Stomach (tissue), 9 donors: ENCODE data around the gene HPDL. TPM values are rescaled to one million over a fixed set of nuclear protein-coding genes. Genes with fewer than 3 reads are reported as not detected.
"Not testable (repeated sequence)": the region's sequence is repeated elsewhere in the genome, so short reads cannot be mapped to it uniquely, and the experiment has no call there.

Experiments
- DNase-seq, 2 donors: peaks; one replicate each; pipeline versions ENCODE4 v3.0.0 to v3.0.0-alpha.2; 2013 to 2019
- H3K27ac ChIP-seq, 5 donors: fragments of 200-600 bp in 4 of 5; sonication (generic) in 4 of 5; one replicate each; pipeline ENCODE4 v1.5.1; 2013 to 2019; ENCODE audit warnings: mild to moderate bottlenecking in 1 of 5, moderate library complexity in 1 of 5
- H3K27me3 ChIP-seq, 3 donors: fragments of 200-600 bp; sonication (generic); one replicate each; pipeline ENCODE4 v1.5.1; 2017 to 2019; ENCODE audit warnings: mixed run types in 1 of 3
- H3K36me3 ChIP-seq, 4 donors: fragments of 200-600 bp; sonication (generic); 1 replicate in 3 of 4; 2 replicates in 1 of 4; pipeline ENCODE4 v1.5.1; 2016 to 2019
- H3K4me1 ChIP-seq, 4 donors: fragments of 200-600 bp; sonication (generic); one replicate each; pipeline ENCODE4 v1.5.1; 2016 to 2019
- H3K4me3 ChIP-seq, 4 donors: fragments of 200-600 bp; sonication (generic) in 3 of 4; one replicate each; pipeline ENCODE4 v1.5.1; 2016 to 2019; ENCODE audit warnings: mild to moderate bottlenecking in 1 of 4
- H3K9me3 ChIP-seq, 4 donors: fragments of 200-600 bp; sonication (generic); one replicate each; pipeline ENCODE4 v1.5.1; 2016 to 2019
- CTCF ChIP-seq, 7 experiments: fragments of 450-650 bp in 4 of 7; fragments of 200-600 bp in 3 of 7; sonication (generic) in 3 of 7; IDR thresholded peaks; one replicate each; pipeline ENCODE4 v1.5.1; 2016 to 2019; ENCODE audit warnings: antibody characterized with exemption in 7 of 7, control low read depth in 2 of 7, mild to moderate bottlenecking in 1 of 7
- EP300 ChIP-seq: sonication (generic); formaldehyde crosslinking; IDR thresholded peaks from one replicate; pipeline ENCODE4 v1.6.1; 2017; ENCODE audit warnings: antibody characterized with exemption
- POLR2A ChIP-seq, 4 donors: fragments of 450-650 bp; IDR thresholded peaks; one replicate each; pipeline ENCODE4 v1.6.1; 2016; ENCODE audit warnings: antibody characterized with exemption in 4 of 4, control low read depth in 2 of 4, mild to moderate bottlenecking in 1 of 4, moderate library complexity in 1 of 4
- POLR2AphosphoS5 ChIP-seq, 3 donors: sonication (generic); formaldehyde crosslinking; IDR thresholded peaks; one replicate each; pipeline ENCODE4 v1.6.1; 2016; ENCODE audit warnings: antibody characterized with exemption in 3 of 3
- WGBS, 5 donors: extraction: QIAGEN DNeasy Blood & Tissue Kit in 3 of 5; methylation state at CpG; one replicate each; pipeline versions ENCODE4 v1.1.5 to v1.1.7; 2013 to 2018; 5-methylcytosine and 5-hydroxymethylcytosine counted together
- intact Hi-C: fragments of 100-400 bp; cut with DNase I; formaldehyde crosslinking; loops from one replicate; pipeline ENCODE4 v1.15.1; 2023; ENCODE audit warnings: low total_unique reads
- polyA plus RNA-seq, 3 donors: library from polyadenylated mRNA; stranded (reverse); fragments of 200-250 nt; gene quantifications; one replicate each; pipeline ENCODE4 v1.2.3, GENCODE V29; 2013
- total RNA-seq, 5 donors: library from RNA; depleted of rRNA; stranded (reverse); fragments of >200 nt; gene quantifications; one replicate each; pipeline versions ENCODE4 v1.1.0 to v1.2.3, GENCODE V29; 2014 to 2016
- donor health status: healthy with polysubstance abuse.
- donor health status: Bipolar disorder and iron deficiency.
- donor health status: healthy.

Gene HPDL
- total and polyA plus RNA-seq, 8 donors, result 1.8 to 10.1 (median 4.1) TPM; not detected in 3

- Histone ChIP-seq H3K4me1 (peaks cover 10 to 19% (median 13%) of the 10 kb centered on the region in 4 donors), H3K4me3 (no peak overlapping the region), H3K9me3 (no peaks in the 10 kb centered on the region), H3K27me3 (no peaks in the 10 kb centered on the region), H3K36me3 (peaks cover 0 to 11% (median 3%) of the 10 kb centered on the region in 4 donors), H3K27ac (no peak overlapping the region)
- WGBS, 5 donors, result 61 to 77% (median 70%) methylated on average over 4 of the region's 4 CpGs
- TF ChIP-seq POLR2A (IDR thresholded peaks at IDR 0.05) (no peak), EP300 (no peak), POLR2AphosphoS5 (IDR thresholded peaks at IDR 0.05) (no peak), CTCF (IDR thresholded peaks at IDR 0.05) (no peak)
- intact Hi-C loops, result loop anchor here (5.0 kb wide), 1 partner anchor 136 kb away; the partner anchor contains the start of gene TESK2
- no peak for DNase-seq
These were observed 29.5 kb downstream of the HPDL start for GRCh38 chr1:45356186-45356585.

DNA sequence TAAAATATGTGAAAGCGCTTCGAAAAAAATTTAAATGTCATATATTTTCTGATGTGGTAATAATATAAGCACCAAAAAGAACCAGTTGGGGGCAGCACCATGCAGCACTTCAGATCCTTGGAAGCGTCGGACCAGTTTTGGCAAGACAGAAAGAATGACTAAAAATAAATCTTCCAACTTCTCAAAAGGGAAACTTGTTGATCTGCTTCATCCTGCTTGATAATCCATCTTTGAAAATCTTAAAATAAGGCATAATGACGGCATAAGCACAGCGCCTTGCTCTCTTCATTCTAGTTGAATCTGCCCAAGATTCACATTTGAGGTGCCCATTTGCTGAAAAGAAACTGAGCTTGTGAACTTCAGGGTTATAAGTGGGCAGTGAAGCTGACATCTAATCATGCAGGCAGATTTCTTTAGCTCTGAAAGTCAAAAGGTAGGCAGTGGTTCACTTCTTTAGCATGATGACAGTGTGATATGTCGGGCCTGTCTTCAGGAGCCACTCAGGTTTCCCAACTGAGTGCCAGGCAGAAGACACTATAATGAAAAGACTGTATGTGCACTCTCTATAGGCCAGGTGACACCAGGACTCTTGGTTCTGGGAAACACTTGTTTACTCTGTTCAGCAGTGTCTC is 33.3 kb downstream of the HPDL start:
- WGBS, 5 donors, result 18 to 30% (median 28%) methylated on average over 7 of the region's 7 CpGs
- H3K36me3 ChIP-seq, result peaks cover 0 to 3% (median 0%) of the 10 kb centered on the region in 4 donors
- TF ChIP-seq CTCF (IDR thresholded peaks at IDR 0.05), result peak in 5 of 7 experiments; percentile 19 to 73 (median 60)
- TF ChIP-seq POLR2A (IDR thresholded peaks at IDR 0.05), result no peak
- peak in 1 of 3 donors; percentile 30 for TF ChIP-seq POLR2AphosphoS5 (IDR thresholded peaks at IDR 0.05)
- TF ChIP-seq EP300, result no peak
- peak overlapping the region; percentile 42 to 73 (median 70) for H3K27ac ChIP-seq
- H3K4me1 ChIP-seq, result peaks cover 10 to 27% (median 16%) of the 10 kb centered on the region in 4 donors
- peak; percentile 69 to 89 for DNase-seq
- H3K4me3 ChIP-seq, result no peak overlapping the region
- no peaks in the 10 kb centered on the region for H3K9me3 ChIP-seq
- intact Hi-C loops, result loop anchor here (5.0 kb wide), 2 partner anchors 132 to 207 kb away; partner anchors contain the start of gene TESK2
- H3K27me3 ChIP-seq, result no peaks in the 10 kb centered on the region

GRCh38 chr1:45360981-45361380 is 34.3 kb downstream of the HPDL start:
- WGBS, 5 donors, result 47 to 63% (median 60%) methylated on average over 7 of the region's 7 CpGs
- H3K4me3 ChIP-seq, result not testable (repeated sequence)
- intact Hi-C loops, result loop anchor here (5.0 kb wide), 1 partner anchor 206 kb away; no protein-coding TSS in a partner anchor

GRCh38 chr1:45364294-45364693 is 37.6 kb downstream of the HPDL start:
- DNase-seq, result no peak
- intact Hi-C loops, result loop anchor here (5.0 kb wide), 1 partner anchor 203 kb away; no protein-coding TSS in a partner anchor
- no peak overlapping the region for H3K4me3 ChIP-seq

More at GRCh38 chr1:45360981-45361380, 34.3 kb downstream of the HPDL start:
- Histone ChIP-seq H3K4me1 (peaks cover 10 to 27% (median 16%) of the 10 kb centered on the region in 4 donors), H3K27ac (peak overlapping the region in 4 of 5 donors; percentile 48 to 73 (median 72))
- not testable (repeated sequence) for H3K36me3 ChIP-seq, H3K9me3 ChIP-seq, H3K27me3 ChIP-seq
- peak in 2 of 3 donors; percentile 28 to 57 for TF ChIP-seq POLR2AphosphoS5 (IDR thresholded peaks at IDR 0.05)
- peak in 1 of 2 donors; percentile 78 for DNase-seq

More at GRCh38 chr1:45364294-45364693, 37.6 kb downstream of the HPDL start:
- peaks cover 10 to 27% (median 16%) of the 10 kb centered on the region in 4 donors for H3K4me1 ChIP-seq
- WGBS, 5 donors, result 79 to 92% (median 89%) methylated on average over 2 of the region's 2 CpGs
- H3K27me3 ChIP-seq, result no peaks in the 10 kb centered on the region
- TF ChIP-seq EP300 (no peak), CTCF (IDR thresholded peaks at IDR 0.05) (no peak), POLR2A (IDR thresholded peaks at IDR 0.05) (no peak), POLR2AphosphoS5 (IDR thresholded peaks at IDR 0.05) (no peak)
- no peaks in the 10 kb centered on the region for H3K36me3 ChIP-seq
- H3K27ac ChIP-seq, result no peak overlapping the region
- H3K9me3 ChIP-seq, result no peaks in the 10 kb centered on the region
